HepG2 (cell line): ENCODE results near the gene NAIF1. TPM values are rescaled to one million over a fixed set of nuclear protein-coding genes. Genes with fewer than 3 reads are reported as not detected.

ENCODE experiments used
- CCDC6 ChIP-seq: sonication (generic); formaldehyde crosslinking; IDR thresholded peaks from 2 replicates; pipeline ENCODE4 v1.8.1; 2022; ENCODE audit warnings: mild to moderate bottlenecking, missing genetic modification reagents, moderate library complexity
- CEBPG ChIP-seq: IDR thresholded peaks from 2 replicates; pipeline ENCODE4 v1.6.1; 2016
- FOXP1 ChIP-seq, 2 experiments: fragments of 450-650 bp in 1 of 2; IDR thresholded peaks; 2 replicates each; pipeline ENCODE4 v1.6.1; 2017 to 2018; ENCODE audit warnings: antibody characterized with exemption in 1 of 2
- GABPA ChIP-seq, 2 experiments: IDR thresholded peaks; 2 replicates each; pipeline ENCODE4 v1.6.1; 2011 to 2016; ENCODE audit warnings: low read depth in 2 of 2, low read length in 1 of 2, missing biosample characterization in 1 of 2, missing genetic modification characterization in 1 of 2
- HOXD1 ChIP-seq: sonication (generic); formaldehyde crosslinking; IDR thresholded peaks from 2 replicates; pipeline ENCODE4 v1.5.0; 2020; ENCODE audit warnings: missing genetic modification reagents
- JUN ChIP-seq: sonication (generic); formaldehyde crosslinking; IDR thresholded peaks from 2 replicates; pipeline ENCODE4 v1.4.0; 2020; ENCODE audit warnings: mild to moderate bottlenecking, missing genetic modification reagents
- NONO ChIP-seq, 2 experiments: fragments of 450-650 bp in 1 of 2; sonication (generic) in 1 of 2; formaldehyde crosslinking in 1 of 2; IDR thresholded peaks in 1 of 2; conservative IDR thresholded peaks in 1 of 2; 2 replicates each; pipeline versions ENCODE4 v1.6.1 to v1.8.0; 2017 to 2022; ENCODE audit warnings: mild to moderate bottlenecking in 1 of 2, missing genetic modification reagents in 1 of 2, moderate library complexity in 1 of 2
- PAWR ChIP-seq: sonication (generic); formaldehyde crosslinking; IDR thresholded peaks from 2 replicates; pipeline ENCODE4 v1.4.0; 2020; ENCODE audit warnings: missing genetic modification reagents, mild to moderate bottlenecking, borderline replicate concordance
- PCBP1 ChIP-seq: fragments of 200-400 bp; formaldehyde crosslinking; IDR thresholded peaks from 2 replicates; pipeline ENCODE4 v1.6.1; 2017; ENCODE audit warnings: mild to moderate bottlenecking, low read depth, low read length, borderline replicate concordance
- SIX4 ChIP-seq: sonication (generic); formaldehyde crosslinking; IDR thresholded peaks from 2 replicates; pipeline ENCODE4 v1.4.0; 2020; ENCODE audit warnings: missing genetic modification reagents
- SP2 ChIP-seq: sonication (generic); formaldehyde crosslinking; IDR thresholded peaks from 2 replicates; pipeline ENCODE4 v1.5.1; 2020; ENCODE audit warnings: mild to moderate bottlenecking, missing genetic modification reagents
- SRF ChIP-seq: IDR thresholded peaks from 2 replicates; pipeline ENCODE4 v1.6.1; 2011; ENCODE audit warnings: mild to moderate bottlenecking, low read depth, low read length, moderate library complexity
- SYNCRIP ChIP-seq: fragments of 200-400 bp; formaldehyde crosslinking; IDR thresholded peaks from 2 replicates; pipeline ENCODE4 v1.6.1; 2018; ENCODE audit warnings: mild to moderate bottlenecking, low read depth, low read length; ENCODE audit not compliant: insufficient read depth
- TBL1XR1 ChIP-seq: fragments of 150-350 bp; IDR thresholded peaks from 2 replicates; pipeline ENCODE4 v1.6.1; 2014; ENCODE audit warnings: borderline replicate concordance, low read length; ENCODE audit not compliant: partially characterized antibody
- TBX2 ChIP-seq: sonication (generic); formaldehyde crosslinking; IDR thresholded peaks from 2 replicates; pipeline ENCODE4 v1.5.0; 2020; ENCODE audit warnings: missing genetic modification reagents, mild to moderate bottlenecking, borderline replicate concordance
- TP53 ChIP-seq: sonication (generic); formaldehyde crosslinking; conservative IDR thresholded peaks from 2 replicates; pipeline ENCODE4 v1.4.0; 2020; ENCODE audit warnings: missing genetic modification reagents
- ZFX ChIP-seq: sonication (generic); formaldehyde crosslinking; IDR thresholded peaks from 2 replicates; pipeline ENCODE4 v1.4.0; 2020; ENCODE audit warnings: mild to moderate bottlenecking, low read depth, missing genetic modification reagents, moderate library complexity
- ZNF296 ChIP-seq: sonication (generic); formaldehyde crosslinking; conservative IDR thresholded peaks from 2 replicates; pipeline ENCODE4 v1.5.0; 2020; ENCODE audit warnings: mild to moderate bottlenecking, missing genetic modification reagents
- ZNF34 ChIP-seq: sonication (generic); formaldehyde crosslinking; IDR thresholded peaks from 2 replicates; pipeline ENCODE4 v1.4.0; 2020; ENCODE audit warnings: mild to moderate bottlenecking, missing genetic modification reagents, borderline replicate concordance
- ZNF382 ChIP-seq: sonication (generic); formaldehyde crosslinking; IDR thresholded peaks from 2 replicates; pipeline ENCODE4 v1.5.0; 2020; ENCODE audit warnings: missing genetic modification reagents, mild to moderate bottlenecking, borderline replicate concordance
- ZNF562 ChIP-seq: sonication (generic); formaldehyde crosslinking; IDR thresholded peaks from 2 replicates; pipeline ENCODE4 v1.8.0; 2022; ENCODE audit warnings: missing genetic modification reagents, borderline replicate concordance
- ZNF672 ChIP-seq: sonication (generic); formaldehyde crosslinking; IDR thresholded peaks from 2 replicates; pipeline ENCODE4 v1.8.1; 2022; ENCODE audit warnings: missing genetic modification reagents
- ZNF772 ChIP-seq: sonication (generic); formaldehyde crosslinking; IDR thresholded peaks from 2 replicates; pipeline ENCODE4 v1.5.0; 2020; ENCODE audit warnings: mild to moderate bottlenecking, missing genetic modification reagents
- ZNF841 ChIP-seq: sonication (generic); formaldehyde crosslinking; IDR thresholded peaks from 2 replicates; pipeline ENCODE4 v1.8.1; 2023; ENCODE audit warnings: missing genetic modification reagents, borderline replicate concordance
- polyA plus RNA-seq, 8 experiments: library from polyadenylated mRNA; depleted of rRNA in 3 of 8; stranded (reverse) in 7 of 8; unstranded in 1 of 8; fragments of >200 nt; fragmentation: Illumina TruSeq in 4 of 8; extraction: Trizol in 4 of 8; gene quantifications; 2 replicates each; pipeline versions ENCODE4 v1.2.1 to v1.2.3, GENCODE V29; 2011 to 2016; ENCODE audit warnings: low read depth in 4 of 8, missing spikeins in 1 of 8, mixed read lengths in 1 of 8; ENCODE audit not compliant: insufficient read depth in 1 of 8
- total RNA-seq, 5 experiments: library from RNA; depleted of rRNA; stranded (reverse); fragments of >200 nt; fragmentation: Illumina TruSeq; extraction: Trizol; gene quantifications; 2 replicates each; pipeline ENCODE4 v1.2.3, GENCODE V29; 2016; ENCODE audit warnings: low read depth in 1 of 5
- TF ChIP-seq, protein P1 (sequence below): sonication (generic); formaldehyde crosslinking; IDR thresholded peaks from 2 replicates; pipeline ENCODE4 v1.5.0; 2020; ENCODE audit warnings: missing genetic modification reagents, mild to moderate bottlenecking, borderline replicate concordance
- TF ChIP-seq, protein P2 (sequence below): sonication (generic); formaldehyde crosslinking; IDR thresholded peaks from 2 replicates; pipeline ENCODE4 v1.4.0; 2020; ENCODE audit warnings: missing genetic modification reagents

NAIF1 gene
- total and polyA plus RNA-seq, 2 of the 13 experiments (the other 11 are each of a cell fraction or from before 2014, with no cell fraction given) = 6.0 to 6.9 TPM

DNA sequence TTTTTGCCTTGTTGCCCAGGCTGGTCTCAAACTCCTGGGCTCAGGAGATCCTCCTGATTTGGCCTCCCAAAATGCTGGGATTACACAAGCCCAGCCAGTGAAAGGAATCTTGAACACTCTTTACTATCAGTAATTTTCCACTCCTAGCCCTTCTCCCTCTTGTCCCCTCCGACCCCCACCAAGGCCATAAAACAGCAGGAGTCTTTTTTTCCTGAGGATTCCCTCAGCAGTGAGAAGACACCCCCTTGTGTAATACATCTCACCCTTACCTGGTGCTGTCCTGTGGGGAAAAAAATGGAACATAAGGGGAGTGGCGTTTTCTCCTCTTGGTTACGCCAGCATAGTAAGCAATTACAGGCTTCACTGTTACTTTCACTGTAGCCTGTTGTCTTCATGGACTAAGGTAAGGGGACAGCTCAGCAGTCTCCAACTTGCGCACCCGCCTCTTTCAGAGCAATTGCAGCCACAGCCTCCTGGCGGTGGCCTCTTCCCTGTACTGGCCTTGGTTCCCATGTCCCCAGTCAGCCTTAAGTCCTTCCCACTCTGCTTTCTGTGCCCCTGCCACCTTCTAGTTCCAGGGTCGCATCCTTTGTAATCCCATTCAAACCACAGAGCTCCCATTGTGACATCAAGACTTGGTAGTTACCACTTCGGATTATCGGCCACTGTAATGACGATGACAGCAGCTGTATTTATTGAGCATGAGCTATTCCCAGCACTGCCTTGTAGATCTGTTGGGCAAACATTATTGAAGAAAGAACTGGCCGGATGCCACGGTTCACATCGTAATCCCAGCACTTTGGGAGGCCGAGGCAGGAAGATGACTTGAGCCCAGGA, 10.0 kb downstream of the NAIF1 start (continued):
- TF ChIP-seq SYNCRIP (no peak), ZNF382 (no peak), GABPA (IDR thresholded peaks at IDR 0.05; ENCODE audit: low read depth, low read length) (no peak), GABPA (CRISPR knock-in tag; IDR thresholded peaks at IDR 0.05; ENCODE audit: low read depth) (no peak), ZFX (CRISPR knock-in tag) (no peak), PAWR (CRISPR knock-in tag) (no peak), SRF (no peak), HOXD1 (CRISPR knock-in tag) (no peak), PCBP1 (no peak), ZNF34 (CRISPR knock-in tag) (no peak), ZNF672 (CRISPR knock-in tag) (no peak), ZNF562 (no peak), CCDC6 (CRISPR knock-in tag) (no peak), CEBPG (CRISPR knock-in tag) (no peak), NONO (IDR thresholded peaks at IDR 0.05) (no peak), NONO (CRISPR knock-in tag; conservative IDR thresholded peaks at IDR 0.05) (no peak), TBX2 (CRISPR knock-in tag) (peak; percentile 56; the same call in 1 of the 2 replicates), TP53 (CRISPR knock-in tag) (no peak), ZNF296 (CRISPR knock-in tag) (no peak), SP2 (CRISPR knock-in tag) (no peak), JUN (CRISPR knock-in tag) (no peak), ZNF841 (CRISPR knock-in tag) (no peak), FOXP1 (IDR thresholded peaks at IDR 0.05) (no peak), FOXP1 (CRISPR knock-in tag; IDR thresholded peaks at IDR 0.05) (no peak), TBL1XR1 (no peak), ZNF772 (CRISPR knock-in tag) (no peak), SIX4 (CRISPR knock-in tag) (no peak)
- TF ChIP-seq, protein P1, sequence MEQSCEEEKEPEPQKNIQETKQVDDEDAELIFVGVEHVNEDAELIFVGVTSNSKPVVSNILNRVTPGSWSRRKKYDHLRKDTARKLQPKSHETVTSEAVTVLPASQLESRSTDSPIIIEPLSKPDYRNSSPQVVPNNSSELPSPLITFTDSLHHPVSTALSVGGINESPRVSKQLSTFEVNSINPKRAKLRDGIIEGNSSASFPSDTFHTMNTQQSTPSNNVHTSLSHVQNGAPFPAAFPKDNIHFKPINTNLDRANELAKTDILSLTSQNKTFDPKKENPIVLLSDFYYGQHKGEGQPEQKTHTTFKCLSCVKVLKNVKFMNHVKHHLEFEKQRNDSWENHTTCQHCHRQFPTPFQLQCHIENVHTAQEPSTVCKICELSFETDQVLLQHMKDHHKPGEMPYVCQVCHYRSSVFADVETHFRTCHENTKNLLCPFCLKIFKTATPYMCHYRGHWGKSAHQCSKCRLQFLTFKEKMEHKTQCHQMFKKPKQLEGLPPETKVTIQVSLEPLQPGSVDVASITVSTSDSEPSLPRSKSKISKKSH = no peak
- TF ChIP-seq, protein P2, sequence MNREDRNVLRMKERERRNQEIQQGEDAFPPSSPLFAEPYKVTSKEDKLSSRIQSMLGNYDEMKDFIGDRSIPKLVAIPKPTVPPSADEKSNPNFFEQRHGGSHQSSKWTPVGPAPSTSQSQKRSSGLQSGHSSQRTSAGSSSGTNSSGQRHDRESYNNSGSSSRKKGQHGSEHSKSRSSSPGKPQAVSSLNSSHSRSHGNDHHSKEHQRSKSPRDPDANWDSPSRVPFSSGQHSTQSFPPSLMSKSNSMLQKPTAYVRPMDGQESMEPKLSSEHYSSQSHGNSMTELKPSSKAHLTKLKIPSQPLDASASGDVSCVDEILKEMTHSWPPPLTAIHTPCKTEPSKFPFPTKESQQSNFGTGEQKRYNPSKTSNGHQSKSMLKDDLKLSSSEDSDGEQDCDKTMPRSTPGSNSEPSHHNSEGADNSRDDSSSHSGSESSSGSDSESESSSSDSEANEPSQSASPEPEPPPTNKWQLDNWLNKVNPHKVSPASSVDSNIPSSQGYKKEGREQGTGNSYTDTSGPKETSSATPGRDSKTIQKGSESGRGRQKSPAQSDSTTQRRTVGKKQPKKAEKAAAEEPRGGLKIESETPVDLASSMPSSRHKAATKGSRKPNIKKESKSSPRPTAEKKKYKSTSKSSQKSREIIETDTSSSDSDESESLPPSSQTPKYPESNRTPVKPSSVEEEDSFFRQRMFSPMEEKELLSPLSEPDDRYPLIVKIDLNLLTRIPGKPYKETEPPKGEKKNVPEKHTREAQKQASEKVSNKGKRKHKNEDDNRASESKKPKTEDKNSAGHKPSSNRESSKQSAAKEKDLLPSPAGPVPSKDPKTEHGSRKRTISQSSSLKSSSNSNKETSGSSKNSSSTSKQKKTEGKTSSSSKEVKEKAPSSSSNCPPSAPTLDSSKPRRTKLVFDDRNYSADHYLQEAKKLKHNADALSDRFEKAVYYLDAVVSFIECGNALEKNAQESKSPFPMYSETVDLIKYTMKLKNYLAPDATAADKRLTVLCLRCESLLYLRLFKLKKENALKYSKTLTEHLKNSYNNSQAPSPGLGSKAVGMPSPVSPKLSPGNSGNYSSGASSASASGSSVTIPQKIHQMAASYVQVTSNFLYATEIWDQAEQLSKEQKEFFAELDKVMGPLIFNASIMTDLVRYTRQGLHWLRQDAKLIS (CRISPR knock-in tag) = no peak
